ENCODE data around the gene PDIA5.

PDIA5 gene

DNA sequence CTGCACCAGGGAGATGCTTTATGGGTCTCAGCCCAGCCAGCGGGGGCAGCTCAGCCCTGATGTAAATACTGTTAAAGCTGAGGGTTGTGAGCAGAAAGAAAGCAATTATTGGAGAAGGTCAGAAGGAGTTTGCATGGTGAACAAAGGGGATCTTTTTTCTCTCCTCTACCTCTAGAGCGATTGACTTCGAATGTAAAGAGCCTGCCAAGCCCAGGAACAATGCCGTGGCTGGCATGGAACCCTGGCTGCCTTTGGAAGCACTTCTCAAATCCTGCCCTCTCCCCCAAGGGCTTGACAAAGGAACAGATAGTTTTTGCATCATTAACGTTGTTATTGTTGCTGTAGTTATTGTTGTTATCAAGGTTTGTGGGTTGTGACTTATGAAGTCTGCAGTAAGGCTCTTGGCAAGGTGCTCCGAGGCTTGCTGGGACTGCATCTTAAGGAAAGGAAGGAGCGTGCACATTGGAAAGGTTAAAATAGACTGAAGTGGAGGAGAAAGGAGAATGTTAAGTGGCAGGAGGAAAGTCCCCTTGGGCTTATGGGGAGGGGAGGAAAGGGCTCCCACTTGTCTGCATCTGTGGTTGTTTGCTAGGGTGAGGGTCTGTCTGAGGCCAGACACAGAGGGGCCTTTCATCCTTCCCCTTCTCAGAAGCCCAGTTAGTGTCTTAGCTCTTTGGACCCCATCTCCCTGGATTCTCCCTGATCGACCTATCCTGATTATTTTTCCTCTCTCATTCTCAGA, 16.7 kb downstream of the PDIA5 start:
- Histone ChIP-seq H3K36me3 (ENCODE audit: control insufficient read depth, insufficient read depth, low read length) (no peaks in the 10 kb centered on the region), H3K9ac (ENCODE audit: low read length) (no peak overlapping the region), H3K4me3 (ENCODE audit: low read depth, low read length) (no peak overlapping the region), H3K27ac (ENCODE audit: low read depth, low read length) (no peak overlapping the region), H3K9me3 (ENCODE audit: control insufficient read depth, insufficient read depth, low read depth, low read length) (no peaks in the 10 kb centered on the region), H3K27me3 (ENCODE audit: control insufficient read depth, insufficient read depth, low read length) (no peaks in the 10 kb centered on the region), H3K4me1 (ENCODE audit: control insufficient read depth, insufficient read depth, low read length) (peaks cover 49% of the 10 kb centered on the region)

- no peaks in the 10 kb centered on the region for H3K27me3 ChIP-seq (ENCODE audit: control insufficient read depth, insufficient read depth, low read length)
- H3K9me3 ChIP-seq (ENCODE audit: control insufficient read depth, insufficient read depth, low read depth, low read length): no peaks in the 10 kb centered on the region
- H3K36me3 ChIP-seq (ENCODE audit: control insufficient read depth, insufficient read depth, low read length): no peaks in the 10 kb centered on the region
- H3K27ac ChIP-seq (ENCODE audit: low read depth, low read length): no peak overlapping the region
- no peak overlapping the region for H3K9ac ChIP-seq (ENCODE audit: low read length)
- peaks cover 53% of the 10 kb centered on the region for H3K4me1 ChIP-seq (ENCODE audit: control insufficient read depth, insufficient read depth, low read length)
- H3K4me3 ChIP-seq (ENCODE audit: low read depth, low read length): no peak overlapping the region
Observed at GRCh38 chr3:123084192-123084591, 17.4 kb downstream of the PDIA5 start.

- Histone ChIP-seq H3K4me3 (ENCODE audit: low read depth, low read length) (no peak overlapping the region), H3K27me3 (ENCODE audit: control insufficient read depth, insufficient read depth, low read length) (no peaks in the 10 kb centered on the region), H3K27ac (ENCODE audit: low read depth, low read length) (no peak overlapping the region), H3K9me3 (ENCODE audit: control insufficient read depth, insufficient read depth, low read depth, low read length) (no peaks in the 10 kb centered on the region), H3K9ac (ENCODE audit: low read length) (no peak overlapping the region), H3K4me1 (ENCODE audit: control insufficient read depth, insufficient read depth, low read length) (peaks cover 55% of the 10 kb centered on the region), H3K36me3 (ENCODE audit: control insufficient read depth, insufficient read depth, low read length) (no peaks in the 10 kb centered on the region)
Observed at GRCh38 chr3:123084738-123085237, 18.0 kb downstream of the PDIA5 start.

GRCh38 chr3:123085293-123085931, 18.6 kb downstream of the PDIA5 start:
- no peaks in the 10 kb centered on the region for H3K27me3 ChIP-seq (ENCODE audit: control insufficient read depth, insufficient read depth, low read length)
- H3K4me3 ChIP-seq (ENCODE audit: low read depth, low read length): no peak overlapping the region
- H3K27ac ChIP-seq (ENCODE audit: low read depth, low read length): no peak overlapping the region
- peaks cover 62% of the 10 kb centered on the region for H3K4me1 ChIP-seq (ENCODE audit: control insufficient read depth, insufficient read depth, low read length)
- no peaks in the 10 kb centered on the region for H3K36me3 ChIP-seq (ENCODE audit: control insufficient read depth, insufficient read depth, low read length)
- H3K9ac ChIP-seq (ENCODE audit: low read length): no peak overlapping the region
- H3K9me3 ChIP-seq (ENCODE audit: control insufficient read depth, insufficient read depth, low read depth, low read length): no peaks in the 10 kb centered on the region

DNA sequence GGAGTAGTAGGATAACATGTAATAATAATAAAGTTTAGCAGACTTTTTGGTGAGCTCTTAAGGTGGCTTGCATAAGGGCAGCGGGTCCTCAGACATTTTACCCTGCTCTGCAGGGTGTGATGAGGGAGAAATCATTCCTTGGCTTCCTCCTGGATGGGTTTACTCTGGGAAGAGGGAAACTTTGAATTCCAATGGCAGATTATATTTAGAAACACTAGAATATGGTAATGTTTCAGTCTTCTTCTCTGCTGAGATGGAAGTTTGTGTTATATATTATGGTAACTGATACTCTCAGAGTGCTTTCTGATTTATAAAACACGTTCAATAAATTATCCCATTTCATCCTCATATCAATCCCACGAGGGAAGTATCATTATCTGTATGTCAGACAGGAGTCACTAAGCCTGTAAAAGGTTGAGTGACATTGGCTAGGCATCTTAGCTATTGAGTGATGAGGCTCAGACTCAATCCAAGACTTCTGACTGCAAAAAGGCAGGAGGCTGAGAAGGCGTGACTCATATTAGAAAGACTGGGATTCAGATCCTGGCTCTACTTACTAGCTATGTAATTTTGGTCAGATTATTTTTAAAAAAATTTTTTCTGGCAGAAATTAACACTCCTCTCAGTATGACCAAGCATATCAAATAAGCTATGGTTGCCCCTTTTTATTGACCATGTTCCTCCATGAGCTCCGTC, 19.3 kb downstream of the PDIA5 start:
- Histone ChIP-seq H3K9me3 (ENCODE audit: control insufficient read depth, insufficient read depth, low read depth, low read length) (no peaks in the 10 kb centered on the region), H3K4me3 (ENCODE audit: low read depth, low read length) (no peak overlapping the region), H3K27me3 (ENCODE audit: control insufficient read depth, insufficient read depth, low read length) (no peaks in the 10 kb centered on the region), H3K4me1 (ENCODE audit: control insufficient read depth, insufficient read depth, low read length) (peaks cover 66% of the 10 kb centered on the region), H3K9ac (ENCODE audit: low read length) (no peak overlapping the region), H3K36me3 (ENCODE audit: control insufficient read depth, insufficient read depth, low read length) (peaks cover 3% of the 10 kb centered on the region; the same call in 1 of the 2 replicates), H3K27ac (ENCODE audit: low read depth, low read length) (no peak overlapping the region)

DNA sequence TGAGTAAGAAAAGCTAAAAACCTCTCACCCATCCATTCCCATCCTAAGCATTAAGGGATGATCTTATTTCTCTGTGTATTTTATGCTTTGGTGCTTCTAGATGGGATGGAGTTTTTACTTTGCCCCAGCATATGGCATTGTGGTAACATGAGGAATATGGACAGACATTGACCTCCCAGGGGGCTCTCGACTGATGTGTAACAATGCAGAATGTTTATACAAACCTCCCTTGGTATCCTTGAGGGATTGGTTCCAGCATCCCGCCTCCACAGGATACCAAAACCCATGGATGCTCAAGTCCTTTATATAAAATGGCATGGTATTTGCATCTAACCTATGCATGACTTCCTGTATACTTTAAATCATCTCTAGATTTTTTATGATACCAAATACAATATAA, 21.6 kb downstream of the PDIA5 start:
- Histone ChIP-seq H3K27ac (ENCODE audit: low read depth, low read length) (no peak overlapping the region), H3K4me3 (ENCODE audit: low read depth, low read length) (no peak overlapping the region), H3K27me3 (ENCODE audit: control insufficient read depth, insufficient read depth, low read length) (no peaks in the 10 kb centered on the region), H3K36me3 (ENCODE audit: control insufficient read depth, insufficient read depth, low read length) (peaks cover 24% of the 10 kb centered on the region), H3K4me1 (ENCODE audit: control insufficient read depth, insufficient read depth, low read length) (peaks cover 47% of the 10 kb centered on the region), H3K9me3 (ENCODE audit: control insufficient read depth, insufficient read depth, low read depth, low read length) (no peaks in the 10 kb centered on the region), H3K9ac (ENCODE audit: low read length) (no peak overlapping the region)

GRCh38 chr3:123089611-123090331, 22.9 kb downstream of the PDIA5 start:
- Histone ChIP-seq H3K9ac (ENCODE audit: low read length) (no peak overlapping the region), H3K9me3 (ENCODE audit: control insufficient read depth, insufficient read depth, low read depth, low read length) (no peaks in the 10 kb centered on the region), H3K36me3 (ENCODE audit: control insufficient read depth, insufficient read depth, low read length) (peaks cover 29% of the 10 kb centered on the region), H3K4me3 (ENCODE audit: low read depth, low read length) (no peak overlapping the region), H3K27ac (ENCODE audit: low read depth, low read length) (no peak overlapping the region), H3K27me3 (ENCODE audit: control insufficient read depth, insufficient read depth, low read length) (no peaks in the 10 kb centered on the region), H3K4me1 (ENCODE audit: control insufficient read depth, insufficient read depth, low read length) (peaks cover 33% of the 10 kb centered on the region)

GRCh38 chr3:123090728-123091531, 24.1 kb downstream of the PDIA5 start:
- peaks cover 29% of the 10 kb centered on the region for H3K36me3 ChIP-seq (ENCODE audit: control insufficient read depth, insufficient read depth, low read length)
- no peaks in the 10 kb centered on the region for H3K27me3 ChIP-seq (ENCODE audit: control insufficient read depth, insufficient read depth, low read length)
- no peak overlapping the region for H3K9ac ChIP-seq (ENCODE audit: low read length)
- H3K27ac ChIP-seq (ENCODE audit: low read depth, low read length): no peak overlapping the region
- H3K4me1 ChIP-seq (ENCODE audit: control insufficient read depth, insufficient read depth, low read length): peaks cover 23% of the 10 kb centered on the region
- H3K9me3 ChIP-seq (ENCODE audit: control insufficient read depth, insufficient read depth, low read depth, low read length): no peaks in the 10 kb centered on the region
- no peak overlapping the region for H3K4me3 ChIP-seq (ENCODE audit: low read depth, low read length)

- Histone ChIP-seq H3K27ac (ENCODE audit: low read depth, low read length) (no peak overlapping the region), H3K4me1 (ENCODE audit: control insufficient read depth, insufficient read depth, low read length) (peaks cover 22% of the 10 kb centered on the region), H3K9me3 (ENCODE audit: control insufficient read depth, insufficient read depth, low read depth, low read length) (no peaks in the 10 kb centered on the region), H3K4me3 (ENCODE audit: low read depth, low read length) (no peak overlapping the region), H3K36me3 (ENCODE audit: control insufficient read depth, insufficient read depth, low read length) (peaks cover 31% of the 10 kb centered on the region), H3K27me3 (ENCODE audit: control insufficient read depth, insufficient read depth, low read length) (no peaks in the 10 kb centered on the region), H3K9ac (ENCODE audit: low read length) (no peak overlapping the region)
Observed at GRCh38 chr3:123092243-123092642, 25.4 kb downstream of the PDIA5 start.

DNA sequence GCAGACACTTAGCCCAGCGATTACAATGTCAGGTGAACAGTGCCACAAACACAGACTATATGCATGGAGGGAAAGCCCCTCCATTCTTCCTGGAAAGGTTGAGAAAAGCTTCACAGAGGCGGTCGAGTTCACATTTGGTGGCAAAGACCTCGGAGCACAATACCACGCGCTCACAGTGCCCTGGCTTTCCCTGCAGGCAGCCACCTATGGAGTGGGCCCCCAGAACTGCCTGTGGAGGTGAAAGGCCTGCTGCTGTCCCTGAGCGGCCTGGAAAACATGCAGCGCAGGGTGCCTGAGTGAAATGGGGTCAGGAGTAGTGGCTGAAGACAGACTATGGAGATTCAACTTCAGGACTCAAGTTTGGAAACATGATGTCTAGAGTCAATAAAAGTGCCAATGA, 26.9 kb downstream of the PDIA5 start:
- H3K9me3 ChIP-seq (ENCODE audit: control insufficient read depth, insufficient read depth, low read depth, low read length): no peaks in the 10 kb centered on the region
- no peaks in the 10 kb centered on the region for H3K27me3 ChIP-seq (ENCODE audit: control insufficient read depth, insufficient read depth, low read length)
- no peak overlapping the region for H3K4me3 ChIP-seq (ENCODE audit: low read depth, low read length)
- H3K27ac ChIP-seq (ENCODE audit: low read depth, low read length): no peak overlapping the region
- H3K9ac ChIP-seq (ENCODE audit: low read length): no peak overlapping the region
- peaks cover 23% of the 10 kb centered on the region for H3K4me1 ChIP-seq (ENCODE audit: control insufficient read depth, insufficient read depth, low read length)
- H3K36me3 ChIP-seq (ENCODE audit: control insufficient read depth, insufficient read depth, low read length): peaks cover 37% of the 10 kb centered on the region
